HepG2 (cell line): ENCODE results near the gene CD4. TPM values are rescaled to one million over a fixed set of nuclear protein-coding genes. Genes with fewer than 3 reads are reported as not detected.

Source experiments
- AHDC1 ChIP-seq: sonication (generic); formaldehyde crosslinking; IDR thresholded peaks from 2 replicates; pipeline ENCODE4 v1.5.1; 2020; ENCODE audit warnings: mild to moderate bottlenecking, missing genetic modification reagents, borderline replicate concordance
- GRHL1 ChIP-seq: sonication (generic); formaldehyde crosslinking; conservative IDR thresholded peaks from 2 replicates; pipeline ENCODE4 v1.8.0; 2022; ENCODE audit warnings: missing genetic modification reagents
- HIC2 ChIP-seq: sonication (generic); formaldehyde crosslinking; IDR thresholded peaks from 2 replicates; pipeline ENCODE4 v1.9.0; 2022; ENCODE audit warnings: low read depth, missing genetic modification reagents
- HIVEP1 ChIP-seq: sonication (generic); formaldehyde crosslinking; IDR thresholded peaks from 2 replicates; pipeline ENCODE4 v1.4.0; 2020; ENCODE audit warnings: mild to moderate bottlenecking, missing genetic modification reagents
- KAT7 ChIP-seq: IDR thresholded peaks from 2 replicates; pipeline ENCODE4 v1.6.1; 2018; ENCODE audit warnings: borderline replicate concordance, missing compliant biosample characterization
- PHF8 ChIP-seq: sonication (generic); formaldehyde crosslinking; IDR thresholded peaks from 2 replicates; pipeline ENCODE4 v1.5.0; 2020; ENCODE audit warnings: missing genetic modification reagents
- SIX4 ChIP-seq: sonication (generic); formaldehyde crosslinking; IDR thresholded peaks from 2 replicates; pipeline ENCODE4 v1.4.0; 2020; ENCODE audit warnings: missing genetic modification reagents
- SKI ChIP-seq: fragments of 450-650 bp; IDR thresholded peaks from one replicate; pipeline ENCODE4 v1.6.1; 2018; ENCODE audit warnings: mild to moderate bottlenecking; ENCODE audit not compliant: partially characterized antibody
- SMAD3 ChIP-seq: sonication (generic); formaldehyde crosslinking; IDR thresholded peaks from 2 replicates; pipeline ENCODE4 v1.4.0; 2020; ENCODE audit warnings: missing genetic modification reagents
- TEAD3 ChIP-seq: optimal IDR thresholded peaks from 2 replicates; pipeline ENCODE3; 2016; ENCODE audit warnings: borderline replicate concordance
- TOE1 ChIP-seq: sonication (generic); formaldehyde crosslinking; IDR thresholded peaks from 2 replicates; pipeline ENCODE4 v1.4.0; 2020; ENCODE audit warnings: mild to moderate bottlenecking, missing genetic modification reagents
- ZNF468 ChIP-seq: sonication (generic); formaldehyde crosslinking; IDR thresholded peaks from 2 replicates; pipeline ENCODE4 v1.8.0; 2022; ENCODE audit warnings: mild to moderate bottlenecking, moderate library complexity, missing genetic modification reagents
- ZNF747 ChIP-seq: sonication (generic); formaldehyde crosslinking; IDR thresholded peaks from 2 replicates; pipeline ENCODE4 v1.8.1; 2023; ENCODE audit warnings: missing genetic modification reagents, mild to moderate bottlenecking, borderline replicate concordance
- polyA plus RNA-seq, 8 experiments: library from polyadenylated mRNA; depleted of rRNA in 3 of 8; stranded (reverse) in 7 of 8; unstranded in 1 of 8; fragments of >200 nt; fragmentation: Illumina TruSeq in 4 of 8; extraction: Trizol in 4 of 8; gene quantifications; 2 replicates each; pipeline versions ENCODE4 v1.2.1 to v1.2.3, GENCODE V29; 2011 to 2016; ENCODE audit warnings: low read depth in 4 of 8, missing spikeins in 1 of 8, mixed read lengths in 1 of 8; ENCODE audit not compliant: insufficient read depth in 1 of 8
- total RNA-seq, 5 experiments: library from RNA; depleted of rRNA; stranded (reverse); fragments of >200 nt; fragmentation: Illumina TruSeq; extraction: Trizol; gene quantifications; 2 replicates each; pipeline ENCODE4 v1.2.3, GENCODE V29; 2016; ENCODE audit warnings: low read depth in 1 of 5
- TF ChIP-seq, protein P1 (sequence below): sonication (generic); formaldehyde crosslinking; IDR thresholded peaks from 2 replicates; pipeline ENCODE4 v1.8.0; 2022; ENCODE audit warnings: missing genetic modification reagents, mild to moderate bottlenecking, moderate library complexity, borderline replicate concordance

Gene CD4
- total and polyA plus RNA-seq, 2 of the 13 experiments (the other 11 are each of a cell fraction or from before 2014, with no cell fraction given), result 0.07 to 0.95 TPM

DNA sequence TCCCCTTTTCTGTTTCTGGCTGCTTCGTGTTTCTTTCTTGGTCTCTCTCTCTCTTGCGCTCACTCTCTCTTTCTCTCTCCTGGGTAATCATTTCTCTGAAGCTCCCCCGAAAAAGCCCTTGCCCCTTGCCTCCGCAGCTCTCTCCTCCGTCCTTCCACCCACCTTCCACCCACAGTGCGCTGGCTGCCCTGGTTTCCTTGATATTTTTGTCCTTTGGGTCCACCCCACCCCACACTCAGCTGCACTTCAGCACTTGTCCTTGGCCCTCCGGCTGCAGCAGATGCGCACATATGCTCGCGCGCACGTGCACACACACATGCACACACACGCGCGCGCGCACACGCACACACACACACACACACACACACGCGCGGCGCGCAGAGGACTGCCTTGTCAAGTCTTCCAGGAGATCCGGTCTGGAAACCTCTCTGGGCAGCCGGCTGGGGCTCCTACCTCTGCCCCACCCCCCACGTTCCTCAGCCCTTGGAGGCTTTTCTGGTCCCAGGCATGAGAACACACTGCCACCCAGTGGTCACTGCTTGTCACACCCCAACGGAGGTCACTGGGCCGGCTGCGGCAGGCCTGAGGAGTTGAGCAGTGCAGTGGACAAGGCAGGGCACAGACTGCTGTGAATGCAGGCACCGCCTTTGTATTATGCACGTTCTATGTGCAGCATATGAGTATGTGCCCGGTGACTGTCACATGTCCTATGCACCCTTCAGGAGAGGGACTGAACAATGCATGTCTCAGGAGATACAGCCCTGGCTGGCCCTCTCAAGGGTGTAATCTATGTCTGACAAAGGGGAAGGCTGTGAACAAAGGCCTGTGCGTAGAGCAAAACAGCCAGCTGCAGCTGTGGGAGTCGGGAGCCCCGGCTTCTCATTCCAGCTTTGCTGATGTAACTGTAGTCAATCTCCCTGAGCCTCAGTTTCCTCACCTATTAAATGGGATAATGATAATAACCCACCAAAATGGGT is 10.5 kb upstream of the CD4 start (continued):
- TF ChIP-seq GRHL1 (CRISPR knock-in tag) (no peak), SKI (peak; percentile 55), HIVEP1 (CRISPR knock-in tag) (peak; percentile 78; the same call in 1 of the 2 replicates), SIX4 (CRISPR knock-in tag) (0 out of 2 replicates have a peak, but pooled peaks have one; percentile 11), TOE1 (CRISPR knock-in tag) (no peak; the same call in 1 of the 2 replicates), SMAD3 (peak; percentile 73; the same call in 1 of the 2 replicates), ZNF747 (CRISPR knock-in tag) (0 out of 2 replicates have a peak, but pooled peaks have one; percentile 42), AHDC1 (CRISPR knock-in tag) (no peak), KAT7 (CRISPR knock-in tag) (no peak), ZNF468 (CRISPR knock-in tag) (no peak), PHF8 (peak; percentile 46; the same call in 1 of the 2 replicates), HIC2 (peak; percentile 49; the same call in 1 of the 2 replicates), TEAD3 (CRISPR knock-in tag) (peak; percentile 84)
- TF ChIP-seq, protein P1, sequence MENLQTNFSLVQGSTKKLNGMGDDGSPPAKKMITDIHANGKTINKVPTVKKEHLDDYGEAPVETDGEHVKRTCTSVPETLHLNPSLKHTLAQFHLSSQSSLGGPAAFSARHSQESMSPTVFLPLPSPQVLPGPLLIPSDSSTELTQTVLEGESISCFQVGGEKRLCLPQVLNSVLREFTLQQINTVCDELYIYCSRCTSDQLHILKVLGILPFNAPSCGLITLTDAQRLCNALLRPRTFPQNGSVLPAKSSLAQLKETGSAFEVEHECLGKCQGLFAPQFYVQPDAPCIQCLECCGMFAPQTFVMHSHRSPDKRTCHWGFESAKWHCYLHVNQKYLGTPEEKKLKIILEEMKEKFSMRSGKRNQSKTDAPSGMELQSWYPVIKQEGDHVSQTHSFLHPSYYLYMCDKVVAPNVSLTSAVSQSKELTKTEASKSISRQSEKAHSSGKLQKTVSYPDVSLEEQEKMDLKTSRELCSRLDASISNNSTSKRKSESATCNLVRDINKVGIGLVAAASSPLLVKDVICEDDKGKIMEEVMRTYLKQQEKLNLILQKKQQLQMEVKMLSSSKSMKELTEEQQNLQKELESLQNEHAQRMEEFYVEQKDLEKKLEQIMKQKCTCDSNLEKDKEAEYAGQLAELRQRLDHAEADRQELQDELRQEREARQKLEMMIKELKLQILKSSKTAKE (CRISPR knock-in tag), result peak; percentile 80
